Measurements from ENCODE around the gene MOV10. TPM values are rescaled to one million over a fixed set of nuclear protein-coding genes. Genes with fewer than 3 reads are reported as not detected.

MOV10 gene
- total and polyA plus RNA-seq, 2 of the 13 experiments (the other 11 are each of a cell fraction or from before 2014, with no cell fraction given): 56.4 to 58.2 TPM

DNA sequence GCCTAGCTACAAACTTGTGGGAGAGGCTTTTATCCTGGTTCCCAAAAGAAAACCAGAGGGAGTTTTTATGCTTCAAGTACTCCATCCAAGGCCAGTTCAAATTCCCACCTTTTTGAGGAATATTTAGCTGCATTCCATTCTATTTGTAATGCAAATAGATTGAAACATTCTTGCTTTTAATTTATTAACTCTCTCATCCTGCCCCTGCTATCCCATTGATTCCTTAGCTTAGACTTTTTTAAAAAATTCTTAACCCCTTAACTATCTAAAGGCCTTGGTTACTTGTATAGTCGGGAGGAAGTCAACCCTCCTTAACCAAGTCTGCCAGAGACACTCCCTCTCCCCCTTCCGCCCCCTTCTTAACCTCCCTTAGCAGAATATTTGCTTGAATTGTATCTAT lies 2.5 kb upstream of the MOV10 start:
- CTCF ChIA-PET (ENCODE audit: low intra/inter-chr PET ratio, low total read pairs): no interaction called here
- Histone ChIP-seq H3K9me3 (ENCODE audit: low read length) (no peaks in the 10 kb centered on the region), H3K4me1 (ENCODE audit: insufficient read depth, low read length) (peaks cover 27% of the 10 kb centered on the region), H3K4me2 (ENCODE audit: low read depth, low read length) (no peak overlapping the region), H3K27ac (ENCODE audit: extremely low read length, insufficient read depth, low read length) (no peak overlapping the region), H3K4me3 (replicated peaks in 1 of 3; ENCODE audit: insufficient read depth in 1 of 3, low read depth in 2 of 3, low read length in 3 of 3) (no peak overlapping the region), H3K9ac (ENCODE audit: insufficient read depth, low read depth, low read length) (no peak overlapping the region), H2AFZ (ENCODE audit: low read length) (no peak overlapping the region), H3K79me2 (ENCODE audit: insufficient read depth, low read length) (peaks cover 21% of the 10 kb centered on the region), H3K36me3 (replicated peaks in 1 of 2; ENCODE audit: control insufficient read depth in 1 of 2, insufficient read depth in 2 of 2, low read length in 2 of 2) (peaks cover 3 to 35% of the 10 kb centered on the region in 2 experiments; a peak in 4 of 5 replicates), H4K20me1 (ENCODE audit: insufficient read depth, low read length) (no peaks in the 10 kb centered on the region), H3K27me3 (ENCODE audit: control insufficient read depth in 1 of 2, insufficient read depth in 2 of 2, low read length in 2 of 2) (no peaks in the 10 kb centered on the region; a peak in 1 of 5 replicates)
- TF ChIP-seq ZC3H13 (CRISPR knock-in tag; IDR thresholded peaks at IDR 0.05): no peak
- no peak for TF ChIP-seq ZNF124 (CRISPR knock-in tag; IDR thresholded peaks at IDR 0.05)
- TF ChIP-seq MATR3 (CRISPR knock-in tag; IDR thresholded peaks at IDR 0.05): no peak
- TF ChIP-seq RAD21 (CRISPR knock-in tag; IDR thresholded peaks at IDR 0.05): no peak
- TF ChIP-seq U2AF2 (IDR thresholded peaks at IDR 0.05; ENCODE audit: low read depth, low read length): no peak
- no peak for TF ChIP-seq IRF2 (CRISPR knock-in tag; IDR thresholded peaks at IDR 0.05)
- no peak for TF ChIP-seq ZNF274 (CRISPR knock-in tag; IDR thresholded peaks at IDR 0.05)
- TF ChIP-seq MAFG (CRISPR knock-in tag; IDR thresholded peaks at IDR 0.05): no peak
- no peak for TF ChIP-seq FOSL1 (CRISPR knock-in tag; IDR thresholded peaks at IDR 0.05; ENCODE audit: borderline replicate concordance)
- TF ChIP-seq, protein P1, sequence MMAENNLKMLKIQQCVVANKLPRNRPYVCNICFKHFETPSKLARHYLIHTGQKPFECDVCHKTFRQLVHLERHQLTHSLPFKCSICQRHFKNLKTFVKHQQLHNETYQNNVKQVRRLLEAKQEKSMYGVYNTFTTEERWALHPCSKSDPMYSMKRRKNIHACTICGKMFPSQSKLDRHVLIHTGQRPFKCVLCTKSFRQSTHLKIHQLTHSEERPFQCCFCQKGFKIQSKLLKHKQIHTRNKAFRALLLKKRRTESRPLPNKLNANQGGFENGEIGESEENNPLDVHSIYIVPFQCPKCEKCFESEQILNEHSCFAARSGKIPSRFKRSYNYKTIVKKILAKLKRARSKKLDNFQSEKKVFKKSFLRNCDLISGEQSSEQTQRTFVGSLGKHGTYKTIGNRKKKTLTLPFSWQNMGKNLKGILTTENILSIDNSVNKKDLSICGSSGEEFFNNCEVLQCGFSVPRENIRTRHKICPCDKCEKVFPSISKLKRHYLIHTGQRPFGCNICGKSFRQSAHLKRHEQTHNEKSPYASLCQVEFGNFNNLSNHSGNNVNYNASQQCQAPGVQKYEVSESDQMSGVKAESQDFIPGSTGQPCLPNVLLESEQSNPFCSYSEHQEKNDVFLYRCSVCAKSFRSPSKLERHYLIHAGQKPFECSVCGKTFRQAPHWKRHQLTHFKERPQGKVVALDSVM (CRISPR knock-in tag; IDR thresholded peaks at IDR 0.05): no peak
- TF ChIP-seq, protein P2, sequence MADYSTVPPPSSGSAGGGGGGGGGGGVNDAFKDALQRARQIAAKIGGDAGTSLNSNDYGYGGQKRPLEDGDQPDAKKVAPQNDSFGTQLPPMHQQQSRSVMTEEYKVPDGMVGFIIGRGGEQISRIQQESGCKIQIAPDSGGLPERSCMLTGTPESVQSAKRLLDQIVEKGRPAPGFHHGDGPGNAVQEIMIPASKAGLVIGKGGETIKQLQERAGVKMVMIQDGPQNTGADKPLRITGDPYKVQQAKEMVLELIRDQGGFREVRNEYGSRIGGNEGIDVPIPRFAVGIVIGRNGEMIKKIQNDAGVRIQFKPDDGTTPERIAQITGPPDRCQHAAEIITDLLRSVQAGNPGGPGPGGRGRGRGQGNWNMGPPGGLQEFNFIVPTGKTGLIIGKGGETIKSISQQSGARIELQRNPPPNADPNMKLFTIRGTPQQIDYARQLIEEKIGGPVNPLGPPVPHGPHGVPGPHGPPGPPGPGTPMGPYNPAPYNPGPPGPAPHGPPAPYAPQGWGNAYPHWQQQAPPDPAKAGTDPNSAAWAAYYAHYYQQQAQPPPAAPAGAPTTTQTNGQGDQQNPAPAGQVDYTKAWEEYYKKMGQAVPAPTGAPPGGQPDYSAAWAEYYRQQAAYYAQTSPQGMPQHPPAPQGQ (CRISPR knock-in tag; IDR thresholded peaks at IDR 0.05; ENCODE audit: borderline replicate concordance): no peak
- TF ChIP-seq ZNF234 (CRISPR knock-in tag; conservative IDR thresholded peaks at IDR 0.05): no peak
- TF ChIP-seq, protein P3, sequence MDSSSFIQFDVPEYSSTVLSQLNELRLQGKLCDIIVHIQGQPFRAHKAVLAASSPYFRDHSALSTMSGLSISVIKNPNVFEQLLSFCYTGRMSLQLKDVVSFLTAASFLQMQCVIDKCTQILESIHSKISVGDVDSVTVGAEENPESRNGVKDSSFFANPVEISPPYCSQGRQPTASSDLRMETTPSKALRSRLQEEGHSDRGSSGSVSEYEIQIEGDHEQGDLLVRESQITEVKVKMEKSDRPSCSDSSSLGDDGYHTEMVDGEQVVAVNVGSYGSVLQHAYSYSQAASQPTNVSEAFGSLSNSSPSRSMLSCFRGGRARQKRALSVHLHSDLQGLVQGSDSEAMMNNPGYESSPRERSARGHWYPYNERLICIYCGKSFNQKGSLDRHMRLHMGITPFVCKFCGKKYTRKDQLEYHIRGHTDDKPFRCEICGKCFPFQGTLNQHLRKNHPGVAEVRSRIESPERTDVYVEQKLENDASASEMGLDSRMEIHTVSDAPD (CRISPR knock-in tag; IDR thresholded peaks at IDR 0.05): no peak
- WGBS (ENCODE audit: low lambda C conversion rate): 98% methylated on average over 2 of the region's 2 CpGs
- DNase-seq (ENCODE audit: low spot score) (no peak), FAIRE-seq (no peak), ATAC-seq (no peak)
- POLR2A ChIA-PET: interaction anchor here (1.0 to 5.5 kb wide), 3 partner anchors 29 to 53 kb away, joined by 3 to 251 read pairs (median 5); partner anchors contain the start of gene ST7L
- BruUV-seq (replicated peaks): no TSS peak
- in situ Hi-C loops (cut with HindIII; ENCODE audit: extremely low pct_ligation_motif_present, low pct_unique_long_range_greater_than_20kb) (loop anchor here (5.0 kb wide), 1 partner anchor 35 kb away; the partner anchor contains the start of gene RHOC), intact Hi-C loops (cut with micrococcal nuclease; ENCODE audit: unreplicated experiment) (no loop called here)
